Iris pigment epithelial cell (primary cell): ENCODE data around the gene KCNAB1.
"Not testable (repeated sequence)": the region's sequence is repeated elsewhere in the genome, so short reads cannot be mapped to it uniquely, and the experiment has no call there.

ENCODE experiments used
- DNase-seq: peaks from one replicate; pipeline ENCODE4 v3.0.0-alpha.2; 2011; ENCODE audit warnings: low read depth

KCNAB1 gene

DNA sequence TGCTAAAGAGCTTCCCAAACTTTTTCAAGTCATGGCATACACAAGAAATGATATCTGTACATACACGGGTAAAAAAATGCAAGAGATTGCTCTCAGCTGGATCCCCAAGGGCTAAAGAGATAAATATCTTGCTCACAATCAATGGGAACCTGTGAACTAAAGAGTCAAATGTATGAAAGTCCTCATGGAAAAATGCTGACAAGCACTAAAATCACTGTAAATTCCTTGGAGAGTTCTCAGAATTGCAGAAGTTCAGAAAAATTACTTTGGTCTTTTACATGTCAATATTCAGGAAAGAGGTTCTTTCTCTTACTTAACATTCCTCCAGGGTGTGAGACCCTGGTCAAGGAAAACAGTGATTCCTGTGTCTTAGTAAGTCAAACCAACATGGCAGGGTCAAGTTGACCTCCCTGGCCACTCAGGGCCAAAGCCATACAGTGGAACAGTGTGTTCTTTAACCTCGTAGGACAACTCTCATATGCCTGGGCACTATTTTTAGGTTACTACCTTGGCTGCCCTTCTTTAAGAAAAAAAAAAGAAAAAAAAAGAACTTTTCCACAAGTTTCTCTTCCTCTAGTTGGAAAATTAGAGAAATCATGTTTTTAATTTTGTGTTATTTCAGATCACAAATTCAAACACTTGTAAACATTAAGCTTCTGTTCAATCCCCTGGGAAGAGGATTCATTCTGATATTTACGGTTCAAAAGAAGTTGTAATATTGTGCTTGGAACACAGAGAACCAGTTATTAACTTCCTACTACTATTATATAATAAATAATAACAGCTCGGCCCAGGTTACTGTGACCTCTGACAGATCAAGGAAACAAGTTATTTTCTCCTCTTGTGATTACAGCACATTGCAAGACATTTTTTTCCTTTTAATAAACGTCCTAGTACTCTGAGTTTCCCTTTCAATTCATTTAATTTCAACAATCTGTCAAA, 422.0 kb downstream of the KCNAB1 start:
- DNase-seq: no peak

GRCh38 chr3:156543043-156543555, 422.7 kb downstream of the KCNAB1 start:
- DNase-seq: no peak

GRCh38 chr3:156547637-156548036, 427.3 kb downstream of the KCNAB1 start:
- DNase-seq: peak; percentile 84

DNA sequence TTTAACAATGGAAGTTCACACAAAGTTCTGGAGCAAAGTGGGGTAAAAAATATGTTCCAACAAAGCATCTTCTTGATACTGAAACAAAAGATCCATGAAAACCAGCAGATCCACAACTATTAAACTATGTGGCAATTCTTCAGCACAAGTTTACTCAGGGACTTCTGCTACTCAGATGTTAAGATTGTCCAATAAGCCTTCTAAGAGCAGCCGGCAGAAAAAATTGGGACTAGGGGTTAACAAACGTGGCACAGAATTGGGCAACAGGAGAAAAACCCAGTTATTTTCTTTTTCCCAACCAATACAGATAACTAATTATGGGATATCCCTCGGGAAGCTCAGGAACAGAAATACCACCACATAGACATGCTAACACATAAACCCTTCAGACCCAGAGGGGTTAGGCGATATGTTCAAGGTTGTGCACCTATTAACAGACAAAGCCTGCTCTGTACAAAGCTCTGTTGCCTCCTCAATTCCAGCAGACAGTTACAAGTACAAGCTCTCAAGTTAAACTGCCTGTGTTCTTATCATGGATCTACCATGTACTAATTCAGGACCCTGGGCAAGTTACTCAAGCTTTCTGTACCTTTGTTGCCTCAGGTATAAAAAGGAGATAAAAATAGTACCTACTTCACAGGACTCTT, 427.8 kb downstream of the KCNAB1 start:
- DNase-seq: peak; percentile 34

DNA sequence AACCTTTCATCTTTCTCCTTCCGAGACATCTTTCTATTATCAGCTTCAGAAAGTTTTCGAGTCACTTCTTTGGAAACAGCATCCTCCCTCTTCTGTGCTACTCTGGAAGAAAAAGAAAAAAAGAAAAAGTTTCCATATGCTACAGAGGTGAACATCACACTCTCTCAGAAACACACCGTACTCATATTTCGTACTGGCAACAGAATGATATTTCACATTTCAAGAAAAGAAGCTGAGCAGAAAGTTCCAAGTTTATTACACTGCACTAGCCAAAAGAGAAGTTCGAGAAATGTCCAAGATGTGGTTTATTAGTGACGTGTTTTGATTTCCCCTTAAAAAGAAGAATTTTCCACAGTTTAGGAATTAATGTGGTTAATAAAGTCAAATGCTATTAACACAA, 428.5 kb downstream of the KCNAB1 start:
- DNase-seq: no peak

DNA sequence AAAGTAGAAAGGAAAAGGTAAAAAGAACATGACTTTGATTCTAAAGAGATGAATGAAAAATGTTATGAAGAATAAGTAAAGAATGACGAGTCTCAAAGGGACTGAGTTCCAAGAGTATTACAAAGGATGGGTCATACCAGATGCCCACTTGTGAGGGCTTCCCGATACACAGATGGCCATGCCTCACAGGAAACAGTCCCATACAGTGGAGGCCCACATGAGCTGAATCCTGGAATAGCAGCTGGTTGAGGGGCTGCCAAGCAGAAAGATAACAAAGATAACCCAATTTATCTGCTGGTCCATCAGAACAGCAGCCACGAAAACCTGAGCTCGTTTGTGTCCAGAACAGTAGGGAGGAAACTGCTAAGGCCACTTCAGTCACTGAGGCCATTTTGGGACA, 430.9 kb downstream of the KCNAB1 start:
- peak; percentile 38 for DNase-seq

DNA sequence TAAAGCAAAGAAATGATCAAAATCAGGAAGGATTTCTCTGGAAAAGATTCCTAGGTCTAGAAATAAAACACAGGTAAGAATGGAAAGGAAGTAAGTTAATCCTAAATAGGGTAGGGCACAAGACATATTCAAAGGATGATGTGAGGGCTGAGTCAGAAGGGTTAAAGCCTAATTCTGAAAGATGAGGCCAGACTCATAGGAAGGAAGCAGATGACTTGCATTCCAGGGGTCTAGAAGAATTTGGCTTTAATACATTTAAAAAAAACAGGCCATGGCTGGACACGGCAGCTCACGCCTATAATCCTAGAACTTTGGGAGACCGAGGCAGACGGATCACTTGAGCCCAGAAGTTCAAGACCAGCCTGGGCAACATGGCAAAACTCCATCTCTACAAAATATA, 431.4 kb downstream of the KCNAB1 start:
- DNase-seq: peak; percentile 89

DNA sequence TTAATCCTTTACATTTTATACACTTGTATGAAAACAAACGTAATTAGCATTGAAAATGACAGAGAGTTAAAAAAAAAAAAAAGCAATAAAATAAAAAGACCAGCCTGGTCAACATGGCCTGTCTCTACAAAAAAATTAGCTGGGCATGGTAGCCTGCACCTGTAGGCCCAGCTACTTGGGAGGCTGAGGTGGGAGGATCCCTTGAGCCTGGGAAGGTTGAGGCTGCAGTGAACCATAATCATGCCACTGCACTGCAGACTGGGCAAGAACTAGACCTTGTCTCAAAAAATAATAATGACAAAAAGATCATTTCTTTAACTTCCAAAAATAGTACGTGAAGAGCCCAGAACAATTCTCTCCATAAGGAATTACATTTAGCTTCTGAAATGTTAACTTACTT, 432.6 kb downstream of the KCNAB1 start:
- DNase-seq: no peak

DNA sequence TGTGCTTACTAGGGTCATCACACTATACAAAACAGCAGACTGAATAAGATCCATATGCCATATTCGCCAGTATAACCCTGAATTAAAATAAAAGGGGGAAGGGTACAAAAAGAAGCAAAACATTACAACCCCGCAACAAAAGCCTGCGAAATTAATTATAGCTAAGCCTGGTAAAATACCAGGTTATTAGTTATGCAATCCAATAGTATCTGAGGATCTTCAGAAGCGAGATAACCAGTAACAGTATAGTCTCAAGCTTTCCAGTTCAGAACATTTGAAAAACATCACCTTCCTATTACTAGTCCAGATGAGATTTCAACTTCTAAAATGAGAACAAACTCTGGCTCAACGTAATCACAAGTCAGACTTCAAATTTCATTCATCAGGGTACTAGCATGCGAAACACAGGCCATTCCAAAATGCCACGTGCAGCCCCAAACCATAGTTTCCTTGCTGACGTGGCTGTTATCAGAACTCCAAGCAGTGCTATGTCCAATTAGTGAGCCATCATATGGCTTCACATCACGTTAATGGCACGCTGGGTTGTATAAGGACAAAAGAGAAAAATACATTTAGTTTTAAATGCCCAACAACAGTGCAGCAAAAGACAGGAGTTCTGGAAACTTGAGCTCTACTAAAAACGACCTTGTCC, 433.5 kb downstream of the KCNAB1 start:
- DNase-seq: peak; percentile 81

DNA sequence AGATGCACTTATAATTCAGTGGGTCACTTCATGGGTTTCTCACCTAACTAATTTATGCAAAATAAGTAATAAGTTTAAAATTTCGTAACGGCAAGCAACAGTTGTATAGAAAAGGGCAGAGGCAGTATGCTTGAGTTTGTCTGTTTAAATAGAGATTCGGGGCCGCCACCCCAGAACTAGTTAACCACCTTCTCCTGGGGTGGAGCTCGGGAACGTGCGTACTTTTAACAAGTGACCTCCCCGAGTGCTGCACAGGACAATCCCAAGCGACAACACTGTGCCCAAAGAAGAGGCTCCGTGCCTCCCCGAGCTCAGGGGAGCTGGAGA, 434.1 kb downstream of the KCNAB1 start:
- no peak for DNase-seq

DNA sequence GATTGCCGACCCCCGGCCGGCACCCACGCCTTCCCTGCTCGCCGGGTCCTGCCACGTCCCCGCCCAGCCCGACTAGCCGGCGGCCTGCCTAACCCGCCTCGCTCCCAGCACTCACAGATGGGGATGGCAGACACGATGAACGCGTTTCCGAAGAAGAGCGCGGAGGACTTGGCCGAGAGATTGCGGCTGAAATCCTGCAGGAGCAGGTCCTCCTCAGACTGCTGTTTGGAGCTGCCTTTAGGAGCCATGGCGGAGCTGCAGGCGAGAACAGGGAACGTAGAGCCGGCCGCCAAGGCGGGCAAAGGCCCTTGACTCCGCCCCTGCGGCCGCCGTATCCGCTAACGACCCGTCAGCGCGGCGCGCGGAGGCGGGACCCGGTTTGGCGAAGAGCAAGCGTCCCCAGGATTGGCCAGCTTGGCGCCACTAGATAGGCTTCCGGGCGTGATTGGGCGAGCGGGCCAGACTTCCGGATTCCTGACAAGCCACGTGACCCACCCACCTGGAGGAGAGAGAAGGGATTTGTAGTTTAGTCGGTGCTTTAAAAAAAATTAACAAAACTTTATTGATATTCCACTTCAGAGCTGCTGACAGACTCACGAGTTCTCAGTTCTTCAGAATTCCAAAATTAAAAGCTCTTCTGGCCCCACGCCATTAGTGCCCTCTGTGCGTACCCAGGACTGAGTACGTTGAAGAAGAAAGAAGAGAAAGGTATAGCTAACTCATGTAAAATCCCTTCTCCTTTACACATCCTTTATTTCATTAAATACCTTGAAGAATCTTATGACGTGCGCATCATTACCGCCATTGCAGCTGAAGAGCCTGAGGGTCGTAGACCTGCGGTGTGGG, 434.7 kb downstream of the KCNAB1 start, which contains the start of gene SSR3:
SSR3 (minus strand) TSS at position 276 of the 846 bp plus-strand sequence; CDS start at position 248, 28 bp downstream.
- DNase-seq: peak; percentile 100

- DNase-seq: no peak
Measured at GRCh38 chr3:156558389-156558788, 438.0 kb downstream of the KCNAB1 start.

- DNase-seq: no peak
Measured at GRCh38 chr3:156559321-156559720, 438.9 kb downstream of the KCNAB1 start.

DNA sequence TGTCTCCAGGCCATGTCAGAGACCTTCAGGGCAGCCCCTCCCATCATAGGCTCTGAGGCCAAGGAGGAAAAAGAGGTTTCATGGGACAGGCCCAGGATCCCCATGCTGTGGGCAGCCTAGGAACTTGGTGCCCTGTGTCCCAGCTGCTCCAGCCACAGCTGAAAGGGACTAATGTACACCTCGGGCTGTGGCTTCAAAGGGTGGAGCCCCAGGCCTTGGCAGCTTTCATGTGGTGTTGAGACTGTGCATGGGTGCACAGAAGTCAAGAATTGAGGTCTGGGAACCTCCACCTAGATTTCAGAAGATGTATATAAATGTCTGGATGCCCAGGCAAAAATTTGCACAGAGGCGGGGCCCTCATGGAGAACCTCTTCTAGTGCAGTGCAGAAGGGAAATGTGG, 441.2 kb downstream of the KCNAB1 start:
- DNase-seq: no peak

DNA sequence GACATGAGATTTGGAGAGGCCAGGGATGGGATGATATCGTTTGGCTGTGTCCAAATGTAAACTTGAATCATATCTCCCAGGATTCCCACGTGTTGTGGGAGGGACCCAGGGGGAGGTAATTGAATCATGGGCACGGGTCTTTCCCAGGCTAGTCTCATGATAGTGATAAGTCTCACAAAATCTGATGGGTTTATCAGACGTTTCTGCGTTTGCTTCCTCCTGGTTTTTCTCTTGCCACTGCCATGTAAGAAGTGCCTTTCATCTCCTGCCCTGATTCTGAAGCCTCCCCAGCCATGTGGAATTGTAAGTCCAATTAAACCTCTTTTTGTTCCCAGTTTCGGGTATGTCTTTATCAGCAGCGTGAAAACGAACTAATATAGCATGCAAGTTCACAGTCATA, 442.1 kb downstream of the KCNAB1 start:
- not testable (repeated sequence) for DNase-seq

GRCh38 chr3:156563900-156564682, 443.7 kb downstream of the KCNAB1 start:
- DNase-seq: peak; percentile 39

DNA sequence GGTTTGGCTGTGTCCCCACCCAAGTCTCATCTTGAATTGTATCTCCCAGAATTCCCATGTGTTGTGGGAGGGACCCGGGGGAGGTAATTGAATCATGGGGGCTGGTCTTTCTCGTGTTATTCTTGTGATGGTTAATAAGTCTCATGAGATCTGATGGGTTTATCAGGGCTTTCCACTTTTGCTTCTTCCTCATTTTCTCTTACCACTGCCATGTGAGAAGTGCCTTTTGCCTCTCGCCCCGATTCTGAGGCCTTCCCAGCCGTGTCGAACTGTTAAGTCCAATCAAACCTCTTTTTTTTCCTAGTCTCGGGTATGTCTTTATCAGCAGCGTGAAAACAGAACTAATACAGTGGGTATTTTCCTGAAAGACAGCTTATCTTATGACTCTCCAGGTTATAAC, 448.6 kb downstream of the KCNAB1 start:
- DNase-seq: not testable (repeated sequence)

GRCh38 chr3:156569881-156570280, 449.5 kb downstream of the KCNAB1 start:
- not testable (repeated sequence) for DNase-seq

DNA sequence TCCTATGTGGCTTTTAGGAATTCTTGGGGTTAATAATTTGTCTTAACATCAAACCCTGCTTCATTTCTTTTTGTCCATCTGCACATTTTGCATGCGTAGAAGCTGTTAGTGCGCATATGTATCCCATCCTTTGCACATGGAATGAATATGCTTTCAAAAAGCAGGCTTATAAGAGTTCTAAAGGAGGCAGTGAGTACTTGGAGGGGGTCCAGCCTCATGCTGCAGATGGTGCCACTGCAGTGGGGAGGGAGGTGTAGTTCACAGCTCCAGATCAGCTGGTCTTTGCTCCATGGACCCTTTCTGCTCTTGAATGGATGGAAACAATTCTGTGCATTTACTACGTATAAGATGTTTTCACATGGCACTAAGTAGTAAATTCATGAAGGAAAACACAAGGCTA, 455.3 kb downstream of the KCNAB1 start:
- DNase-seq: no peak

DNA sequence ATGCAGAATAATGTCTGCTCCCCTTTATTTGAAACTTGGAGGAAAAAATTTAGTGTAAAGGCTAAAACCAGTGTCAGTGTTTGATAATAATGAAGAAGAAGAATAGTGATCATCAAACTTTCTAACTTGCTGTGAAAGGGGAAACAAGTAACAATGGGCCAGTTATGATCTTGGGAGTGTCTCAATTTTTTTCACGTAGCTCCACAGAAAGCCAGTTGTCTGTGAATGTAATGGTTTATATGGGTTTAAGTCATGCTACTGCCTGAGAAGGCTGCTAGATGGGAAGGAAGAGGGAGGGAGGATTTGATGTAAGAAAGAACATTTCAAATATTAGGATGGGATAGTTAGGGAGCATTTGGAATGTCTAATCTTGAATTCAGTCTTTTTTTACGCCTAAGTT, 455.7 kb downstream of the KCNAB1 start:
- DNase-seq: no peak
